ENCODE measurements around the gene TBC1D22A. TPM values are rescaled to one million over a fixed set of nuclear protein-coding genes. Genes with fewer than 3 reads are reported as not detected.

The TBC1D22A gene
- total RNA-seq, 4 donors from 2014 or later = 16.2 to 22.2 (median 17.8) TPM

- Histone ChIP-seq H3K4me1 (peaks cover 0 to 34% (median 4%) of the 10 kb centered on the region in 3 donors), H3K4me3 (no peak overlapping the region), H3K27ac (peak overlapping the region in 3 of 4 donors; percentile 2 to 31 (median 3)), H3K9me3 (no peaks in the 10 kb centered on the region), H3K36me3 (no peaks in the 10 kb centered on the region), H3K27me3 (no peaks in the 10 kb centered on the region)
- TF ChIP-seq EP300 (IDR thresholded peaks at IDR 0.05) = no peak
- TF ChIP-seq CTCF (IDR thresholded peaks at IDR 0.05) = no peak
- no peak for TF ChIP-seq POLR2AphosphoS5 (IDR thresholded peaks at IDR 0.05)
- TF ChIP-seq POLR2A (IDR thresholded peaks at IDR 0.05) = no peak
- WGBS, 2 donors (ENCODE audit: low coverage in 1 of 2) = 92% methylated on average over 6 of the region's 24 CpGs; no CpG with 5 or more reads in 1 of the 2 donors
- ATAC-seq = no peak
Observed at GRCh38 chr22:47030881-47031627, 268.6 kb downstream of the TBC1D22A start.

GRCh38 chr22:47031628-47031915, 269.1 kb downstream of the TBC1D22A start:
- no peak for ATAC-seq
- H3K36me3 ChIP-seq = peaks cover 0 to 1% of the 10 kb centered on the region in 2 donors
- H3K27me3 ChIP-seq = no peaks in the 10 kb centered on the region
- no peaks in the 10 kb centered on the region for H3K9me3 ChIP-seq
- H3K27ac ChIP-seq = no peak overlapping the region
- no peak overlapping the region for H3K4me3 ChIP-seq
- no CpG with 5 or more reads among the region's 7 CpGs for WGBS, 2 donors (ENCODE audit: low coverage in 1 of 2)
- peaks cover 0 to 34% (median 4%) of the 10 kb centered on the region in 3 donors for H3K4me1 ChIP-seq
- TF ChIP-seq CTCF (IDR thresholded peaks at IDR 0.05) (no peak), POLR2AphosphoS5 (IDR thresholded peaks at IDR 0.05) (no peak), EP300 (IDR thresholded peaks at IDR 0.05) (no peak), POLR2A (IDR thresholded peaks at IDR 0.05) (no peak)

- WGBS, 2 donors (ENCODE audit: low coverage in 1 of 2) = 65 to 67% methylated on average over 2 to 6 of the region's 22 CpGs
- no peak for TF ChIP-seq EP300 (IDR thresholded peaks at IDR 0.05)
- TF ChIP-seq POLR2A (IDR thresholded peaks at IDR 0.05) = no peak
- no peak for TF ChIP-seq CTCF (IDR thresholded peaks at IDR 0.05)
- TF ChIP-seq POLR2AphosphoS5 (IDR thresholded peaks at IDR 0.05) = no peak
- no peak for ATAC-seq
- peak overlapping the region in 2 of 4 donors; percentile 0 to 9 for H3K27ac ChIP-seq
- H3K36me3 ChIP-seq = peaks cover 0 to 9% of the 10 kb centered on the region in 2 donors
- peaks cover 0 to 34% (median 4%) of the 10 kb centered on the region in 3 donors for H3K4me1 ChIP-seq
- no peaks in the 10 kb centered on the region for H3K9me3 ChIP-seq
- no peaks in the 10 kb centered on the region for H3K27me3 ChIP-seq
- H3K4me3 ChIP-seq = no peak overlapping the region
Observed at GRCh38 chr22:47032091-47032943, 269.9 kb downstream of the TBC1D22A start.

GRCh38 chr22:47032956-47033647, 270.7 kb downstream of the TBC1D22A start:
- Histone ChIP-seq H3K9me3 (no peaks in the 10 kb centered on the region), H3K27me3 (no peaks in the 10 kb centered on the region), H3K4me3 (no peak overlapping the region), H3K4me1 (peaks cover 0 to 34% (median 4%) of the 10 kb centered on the region in 3 donors), H3K36me3 (peaks cover 0 to 12% of the 10 kb centered on the region in 2 donors), H3K27ac (peak overlapping the region in 2 of 4 donors; percentile 0 to 9)
- 95 to 96% methylated on average over 8 to 13 of the region's 15 CpGs for WGBS, 2 donors (ENCODE audit: low coverage in 1 of 2)
- TF ChIP-seq EP300 (IDR thresholded peaks at IDR 0.05) = no peak
- ATAC-seq = peak; percentile 38

- 83% methylated on average over 1 of the region's 11 CpGs; no CpG with 5 or more reads in 1 of the 2 donors for WGBS, 2 donors (ENCODE audit: low coverage in 1 of 2)
- no peaks in the 10 kb centered on the region for H3K9me3 ChIP-seq
- H3K4me3 ChIP-seq = no peak overlapping the region
- TF ChIP-seq POLR2AphosphoS5 (IDR thresholded peaks at IDR 0.05) (no peak), POLR2A (IDR thresholded peaks at IDR 0.05) (no peak), EP300 (IDR thresholded peaks at IDR 0.05) (no peak), CTCF (IDR thresholded peaks at IDR 0.05) (no peak)
- H3K36me3 ChIP-seq = peaks cover 0 to 18% of the 10 kb centered on the region in 2 donors
- no peak for ATAC-seq
- no peaks in the 10 kb centered on the region for H3K27me3 ChIP-seq
- H3K27ac ChIP-seq = no peak overlapping the region
- peaks cover 0 to 34% (median 4%) of the 10 kb centered on the region in 3 donors for H3K4me1 ChIP-seq
Observed at GRCh38 chr22:47033648-47034000, 271.2 kb downstream of the TBC1D22A start.

Measured in gastroesophageal sphincter (tissue), 4 donors.